ENCODE measurements around the gene TNFAIP8L3.

The TNFAIP8L3 gene

DNA sequence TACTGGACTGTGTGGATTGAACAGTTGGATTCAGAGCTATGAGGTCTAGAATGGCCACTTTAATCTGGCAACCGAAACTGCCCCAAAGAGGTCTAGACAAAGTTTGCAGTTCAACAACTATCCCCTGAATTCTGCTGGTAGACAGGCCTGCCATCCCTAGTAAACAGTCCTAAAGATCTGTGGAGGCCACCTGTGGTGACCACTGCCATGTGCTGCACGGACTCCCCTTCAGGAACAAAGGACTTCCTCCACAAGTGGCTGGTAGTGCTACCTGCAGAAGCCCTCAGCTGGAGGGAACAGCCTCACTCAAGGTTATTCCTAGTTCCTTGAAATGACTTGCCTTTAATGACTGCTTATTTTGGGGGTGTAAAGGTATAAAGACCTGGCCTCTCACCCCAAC, 6.1 kb downstream of the TNFAIP8L3 start:
- H3K9ac ChIP-seq (ENCODE audit: low read length): no peak overlapping the region
- no peak overlapping the region for H3K4me3 ChIP-seq (ENCODE audit: low read length)
- no peaks in the 10 kb centered on the region for H3K27me3 ChIP-seq (replicated peaks; ENCODE audit: control insufficient read depth, insufficient read depth, low read length)
- no peaks in the 10 kb centered on the region for H3K9me3 ChIP-seq (ENCODE audit: control insufficient read depth, low read length)
- DNase-seq (ENCODE audit: low read depth): no peak
- peaks cover 31% of the 10 kb centered on the region for H3K4me1 ChIP-seq (ENCODE audit: control insufficient read depth, insufficient read depth, low read length)
- peaks cover under 1% of the 10 kb centered on the region for H3K36me3 ChIP-seq (ENCODE audit: control insufficient read depth, insufficient read depth, low read length, severe bottlenecking)

DNA sequence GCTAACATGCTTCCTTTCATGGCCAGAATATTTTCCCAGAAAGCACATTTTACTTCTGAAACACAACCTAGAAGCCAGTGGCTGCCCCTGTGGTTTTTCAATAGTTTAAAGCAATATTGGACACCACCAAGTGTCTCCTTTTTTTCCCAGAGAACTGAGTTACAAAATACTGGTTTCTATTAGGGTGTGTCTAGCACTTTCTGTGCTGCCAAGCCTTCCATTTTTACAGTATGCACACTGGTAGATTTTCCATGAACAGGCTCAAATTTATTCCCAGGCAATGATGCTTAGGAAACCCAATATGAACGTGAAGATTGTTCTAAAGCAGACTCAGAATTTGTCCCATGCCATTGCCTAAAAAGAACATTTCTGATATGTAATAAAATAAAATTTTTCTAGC, 7.2 kb downstream of the TNFAIP8L3 start:
- Histone ChIP-seq H3K4me3 (ENCODE audit: low read length) (no peak overlapping the region), H3K36me3 (ENCODE audit: control insufficient read depth, insufficient read depth, low read length, severe bottlenecking) (peaks cover 3% of the 10 kb centered on the region), H3K9ac (ENCODE audit: low read length) (no peak overlapping the region), H3K27me3 (replicated peaks; ENCODE audit: control insufficient read depth, insufficient read depth, low read length) (no peaks in the 10 kb centered on the region), H3K9me3 (ENCODE audit: control insufficient read depth, low read length) (no peaks in the 10 kb centered on the region), H3K4me1 (ENCODE audit: control insufficient read depth, insufficient read depth, low read length) (peaks cover 31% of the 10 kb centered on the region)
- DNase-seq (ENCODE audit: low read depth): no peak

DNA sequence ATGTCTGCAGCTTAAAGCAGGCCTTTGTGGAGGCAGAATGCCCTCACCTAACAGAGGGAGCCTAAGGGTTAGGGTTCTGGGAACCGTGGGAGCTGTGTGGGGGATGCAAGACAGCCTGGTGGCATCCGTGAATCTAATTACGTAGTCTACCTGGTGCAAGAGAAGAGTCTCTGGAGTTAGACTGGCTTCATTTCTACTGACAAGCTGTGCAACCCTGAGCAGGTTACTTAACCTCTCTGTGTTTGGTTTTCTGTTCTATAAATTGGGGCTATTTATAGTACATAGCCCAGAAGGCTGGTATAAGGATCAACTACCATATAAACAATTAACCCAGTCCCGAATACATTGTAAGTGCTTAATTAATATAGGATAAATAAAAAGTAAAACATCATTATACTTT, 8.3 kb downstream of the TNFAIP8L3 start:
- no peak overlapping the region for H3K4me3 ChIP-seq (ENCODE audit: low read length)
- H3K27me3 ChIP-seq (replicated peaks; ENCODE audit: control insufficient read depth, insufficient read depth, low read length): no peaks in the 10 kb centered on the region
- peaks cover 31% of the 10 kb centered on the region for H3K4me1 ChIP-seq (ENCODE audit: control insufficient read depth, insufficient read depth, low read length)
- DNase-seq (ENCODE audit: low read depth): no peak
- H3K9ac ChIP-seq (ENCODE audit: low read length): no peak overlapping the region
- H3K36me3 ChIP-seq (ENCODE audit: control insufficient read depth, insufficient read depth, low read length, severe bottlenecking): peaks cover 3% of the 10 kb centered on the region
- no peaks in the 10 kb centered on the region for H3K9me3 ChIP-seq (ENCODE audit: control insufficient read depth, low read length)

DNA sequence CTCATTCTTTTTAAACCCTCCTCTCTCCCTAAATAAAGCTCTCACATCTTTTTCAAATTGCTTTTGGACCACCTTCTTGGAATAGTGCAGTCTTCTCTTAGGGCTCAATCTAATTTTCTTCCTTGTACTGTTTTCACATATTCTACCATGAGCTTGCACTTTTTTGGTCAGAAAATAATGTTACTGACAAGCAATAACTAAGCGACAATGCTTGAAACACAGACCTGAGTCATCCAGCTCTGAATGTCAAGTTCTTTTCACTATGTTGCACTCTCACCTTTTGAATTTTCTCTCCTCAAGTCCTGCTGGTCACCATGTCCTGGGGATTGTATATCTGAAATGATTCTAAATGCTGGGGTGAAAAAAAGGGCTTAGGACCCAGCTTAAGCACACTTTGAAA, 8.9 kb downstream of the TNFAIP8L3 start:
- H3K36me3 ChIP-seq (ENCODE audit: control insufficient read depth, insufficient read depth, low read length, severe bottlenecking): peaks cover 3% of the 10 kb centered on the region
- H3K9me3 ChIP-seq (ENCODE audit: control insufficient read depth, low read length): no peaks in the 10 kb centered on the region
- DNase-seq (ENCODE audit: low read depth): no peak
- no peaks in the 10 kb centered on the region for H3K27me3 ChIP-seq (replicated peaks; ENCODE audit: control insufficient read depth, insufficient read depth, low read length)
- no peak overlapping the region for H3K9ac ChIP-seq (ENCODE audit: low read length)
- no peak overlapping the region for H3K4me3 ChIP-seq (ENCODE audit: low read length)
- H3K4me1 ChIP-seq (ENCODE audit: control insufficient read depth, insufficient read depth, low read length): peaks cover 31% of the 10 kb centered on the region

DNA sequence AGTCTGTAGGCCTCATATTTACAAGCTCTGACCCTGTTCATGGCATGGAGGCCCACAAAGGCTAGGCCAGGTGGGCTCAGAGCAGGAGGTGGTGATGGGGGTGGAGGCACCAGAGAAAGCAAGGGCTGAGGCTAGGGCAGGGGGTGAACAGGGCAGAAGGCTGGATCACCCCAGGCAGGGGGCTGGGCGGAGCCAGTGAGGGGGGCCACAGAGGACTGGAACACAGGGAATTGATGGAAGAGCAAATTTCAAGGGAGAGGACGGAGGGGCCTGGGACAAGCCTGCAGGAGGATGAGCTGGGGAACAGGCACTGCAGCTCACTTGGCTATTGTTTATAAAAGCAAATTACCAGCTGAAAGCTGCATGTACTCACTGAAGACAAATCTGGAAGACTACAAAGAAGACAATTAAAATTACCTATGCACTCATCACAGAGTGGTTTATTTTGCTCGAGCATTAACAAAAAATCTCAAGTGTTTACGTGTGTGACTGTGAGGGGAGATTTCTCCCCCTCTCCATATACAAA, 11.0 kb downstream of the TNFAIP8L3 start:
- no peaks in the 10 kb centered on the region for H3K9me3 ChIP-seq (ENCODE audit: control insufficient read depth, low read length)
- H3K4me1 ChIP-seq (ENCODE audit: control insufficient read depth, insufficient read depth, low read length): peaks cover 16% of the 10 kb centered on the region
- H3K9ac ChIP-seq (ENCODE audit: low read length): no peak overlapping the region
- no peak for DNase-seq (ENCODE audit: low read depth)
- H3K36me3 ChIP-seq (ENCODE audit: control insufficient read depth, insufficient read depth, low read length, severe bottlenecking): peaks cover 3% of the 10 kb centered on the region
- H3K27me3 ChIP-seq (replicated peaks; ENCODE audit: control insufficient read depth, insufficient read depth, low read length): no peaks in the 10 kb centered on the region
- H3K4me3 ChIP-seq (ENCODE audit: low read length): no peak overlapping the region

DNA sequence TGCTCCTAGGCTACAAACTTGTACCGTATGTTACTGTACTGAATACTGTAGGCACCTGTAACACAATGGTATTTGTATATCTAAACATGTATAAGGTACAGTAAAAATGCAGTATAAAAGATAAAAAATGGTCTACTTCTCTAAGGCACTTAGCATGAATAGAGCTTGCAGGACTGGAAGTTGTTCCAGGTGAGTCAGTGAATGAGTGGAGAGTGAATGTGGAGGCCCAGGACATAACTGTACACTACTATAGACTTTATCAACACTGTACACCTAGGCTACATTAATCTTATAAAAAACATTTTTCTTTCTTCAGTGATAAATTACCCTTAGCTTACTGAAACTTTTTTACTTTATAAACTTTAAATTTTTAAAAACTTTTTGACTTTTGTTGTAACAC, 12.5 kb downstream of the TNFAIP8L3 start:
- DNase-seq (ENCODE audit: low read depth): no peak
- Histone ChIP-seq H3K9me3 (ENCODE audit: control insufficient read depth, low read length) (no peaks in the 10 kb centered on the region), H3K4me1 (ENCODE audit: control insufficient read depth, insufficient read depth, low read length) (peaks cover 12% of the 10 kb centered on the region), H3K4me3 (ENCODE audit: low read length) (no peak overlapping the region), H3K36me3 (ENCODE audit: control insufficient read depth, insufficient read depth, low read length, severe bottlenecking) (peaks cover 3% of the 10 kb centered on the region), H3K27me3 (replicated peaks; ENCODE audit: control insufficient read depth, insufficient read depth, low read length) (no peaks in the 10 kb centered on the region), H3K9ac (ENCODE audit: low read length) (no peak overlapping the region)

DNA sequence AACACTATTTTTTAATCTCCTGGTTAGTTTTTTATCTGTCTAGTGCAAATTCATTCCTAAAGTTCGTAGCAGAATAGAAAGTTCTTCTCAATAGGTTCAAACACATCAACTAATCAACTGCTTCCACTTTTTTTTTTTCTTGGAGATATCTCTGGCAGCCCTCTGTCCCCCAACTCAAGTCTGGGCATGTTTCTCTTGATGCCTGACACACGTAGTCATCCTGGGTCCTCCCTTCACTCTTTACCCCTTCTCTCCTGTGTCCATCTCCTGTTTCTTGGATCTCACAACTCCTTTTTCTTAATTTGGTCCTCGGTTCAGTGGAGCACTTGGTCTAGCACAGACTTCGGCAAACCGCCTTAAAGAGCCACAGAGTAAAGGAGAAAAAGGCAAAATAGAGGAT, 14.4 kb downstream of the TNFAIP8L3 start:
- H3K4me1 ChIP-seq (ENCODE audit: control insufficient read depth, insufficient read depth, low read length): peaks cover 14% of the 10 kb centered on the region
- no peak for DNase-seq (ENCODE audit: low read depth)
- no peak overlapping the region for H3K9ac ChIP-seq (ENCODE audit: low read length)
- no peak overlapping the region for H3K4me3 ChIP-seq (ENCODE audit: low read length)
- H3K9me3 ChIP-seq (ENCODE audit: control insufficient read depth, low read length): no peaks in the 10 kb centered on the region
- peaks cover 3% of the 10 kb centered on the region for H3K36me3 ChIP-seq (ENCODE audit: control insufficient read depth, insufficient read depth, low read length, severe bottlenecking)
- no peaks in the 10 kb centered on the region for H3K27me3 ChIP-seq (replicated peaks; ENCODE audit: control insufficient read depth, insufficient read depth, low read length)

DNA sequence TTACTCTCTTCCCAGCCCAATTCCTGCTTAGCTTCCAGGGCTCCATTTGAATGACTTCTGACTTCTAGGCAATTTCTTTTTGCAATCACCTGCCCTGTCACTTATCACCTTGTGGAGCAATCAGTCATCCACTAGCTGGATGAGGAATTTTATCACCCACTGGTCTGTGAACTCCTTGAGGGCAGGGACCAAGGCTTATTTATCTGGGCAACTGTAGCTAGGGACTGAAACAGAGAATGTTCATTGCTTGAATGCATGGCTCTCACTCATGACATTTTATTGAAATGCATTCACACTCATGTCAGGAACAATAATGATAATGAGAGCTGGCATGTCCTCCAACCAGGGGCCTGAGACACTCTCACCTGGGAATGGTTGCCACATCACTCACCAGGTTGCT, 15.5 kb downstream of the TNFAIP8L3 start:
- DNase-seq (ENCODE audit: low read depth): no peak
- Histone ChIP-seq H3K9ac (ENCODE audit: low read length) (no peak overlapping the region), H3K9me3 (ENCODE audit: control insufficient read depth, low read length) (no peaks in the 10 kb centered on the region), H3K36me3 (ENCODE audit: control insufficient read depth, insufficient read depth, low read length, severe bottlenecking) (peaks cover 3% of the 10 kb centered on the region), H3K27me3 (replicated peaks; ENCODE audit: control insufficient read depth, insufficient read depth, low read length) (no peaks in the 10 kb centered on the region), H3K4me1 (ENCODE audit: control insufficient read depth, insufficient read depth, low read length) (peaks cover 19% of the 10 kb centered on the region), H3K4me3 (ENCODE audit: low read length) (no peak overlapping the region)

DNA sequence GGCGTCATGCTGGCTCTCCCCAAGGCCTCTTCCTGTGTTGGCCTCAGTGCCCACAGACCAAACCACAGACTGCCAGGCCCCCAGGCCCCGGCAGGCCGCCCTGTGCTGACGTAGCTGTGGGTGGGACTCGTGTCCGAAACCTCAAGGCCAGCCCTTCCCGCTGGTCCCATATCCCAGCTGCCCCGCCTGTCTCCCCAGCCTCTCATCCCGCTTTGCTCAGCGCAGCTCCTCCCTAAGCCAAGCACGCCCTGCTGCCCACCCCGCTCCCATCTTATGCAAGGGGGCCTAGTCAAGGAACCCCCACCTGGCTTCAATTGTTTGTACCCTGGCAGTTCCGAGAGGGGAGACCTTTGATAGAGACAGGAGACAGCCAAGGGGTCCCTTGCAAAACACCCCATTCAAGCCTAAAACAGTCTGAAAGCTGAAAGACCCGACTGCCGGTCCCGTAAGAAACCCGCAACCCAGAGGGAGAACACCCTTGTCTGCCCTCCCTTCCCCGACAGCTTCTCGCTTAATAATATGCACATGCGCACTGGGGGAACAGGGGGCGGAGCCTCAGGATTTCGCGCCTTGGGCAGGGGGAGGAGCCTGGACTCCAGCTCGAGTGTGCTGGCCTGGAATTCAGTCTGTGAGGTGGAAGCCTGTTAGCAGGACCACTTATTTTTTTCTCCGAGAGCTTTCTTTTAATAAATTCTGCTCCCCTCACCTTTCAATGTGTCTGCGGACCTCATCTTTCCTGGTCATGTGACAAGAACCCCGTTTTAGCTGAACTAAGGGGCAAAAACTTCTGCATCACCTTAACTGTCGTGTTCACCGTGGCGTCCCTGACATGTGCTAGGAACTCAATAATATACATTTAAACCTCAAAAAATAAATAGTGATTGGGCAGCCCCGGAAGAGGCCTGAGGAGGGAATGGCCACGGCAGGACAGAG, 17.2 kb downstream of the TNFAIP8L3 start:
- Histone ChIP-seq H3K27me3 (replicated peaks; ENCODE audit: control insufficient read depth, insufficient read depth, low read length) (no peaks in the 10 kb centered on the region), H3K4me1 (ENCODE audit: control insufficient read depth, insufficient read depth, low read length) (peaks cover 19% of the 10 kb centered on the region), H3K9ac (ENCODE audit: low read length) (peak overlapping the region; percentile 53), H3K36me3 (ENCODE audit: control insufficient read depth, insufficient read depth, low read length, severe bottlenecking) (no peaks in the 10 kb centered on the region), H3K9me3 (ENCODE audit: control insufficient read depth, low read length) (no peaks in the 10 kb centered on the region), H3K4me3 (ENCODE audit: low read length) (peak overlapping the region; percentile 65)
- no peak for DNase-seq (ENCODE audit: low read depth)

DNA sequence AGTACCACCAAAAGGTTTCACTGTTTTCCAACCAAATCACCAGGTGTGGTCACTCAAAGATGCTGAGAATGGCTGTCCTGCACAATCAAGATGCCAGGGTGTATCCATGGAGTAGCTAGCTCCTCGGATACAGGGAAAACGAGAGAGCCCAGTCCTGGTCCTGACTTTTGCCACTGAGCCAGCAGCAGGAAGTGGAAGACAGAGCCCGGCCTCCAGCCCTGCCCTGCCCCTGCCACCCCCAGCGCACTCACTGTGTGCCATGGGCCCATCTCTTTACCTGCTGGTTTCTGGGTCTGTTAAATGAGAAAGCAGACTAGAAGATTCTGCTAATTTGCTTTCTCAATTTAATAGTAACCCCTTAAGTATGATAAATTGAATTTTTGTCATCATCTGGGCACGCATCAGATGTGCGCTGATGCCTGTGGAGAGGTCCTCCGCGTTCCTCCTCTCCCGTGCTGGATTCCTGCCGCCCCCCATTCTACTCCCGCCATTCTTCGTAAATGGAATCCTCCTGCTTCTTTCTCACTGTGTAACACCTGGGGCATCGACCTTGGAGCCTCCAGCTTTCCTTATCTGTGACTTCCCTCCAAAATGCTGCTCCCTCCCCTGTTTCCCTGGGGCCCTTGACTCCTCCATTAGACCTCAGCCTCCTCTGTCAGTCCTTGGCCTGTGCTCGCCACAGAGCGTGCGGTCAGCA, 18.0 kb downstream of the TNFAIP8L3 start:
- no peak for DNase-seq (ENCODE audit: low read depth)
- H3K4me3 ChIP-seq (ENCODE audit: low read length): no peak overlapping the region
- H3K4me1 ChIP-seq (ENCODE audit: control insufficient read depth, insufficient read depth, low read length): peaks cover 19% of the 10 kb centered on the region

DNA sequence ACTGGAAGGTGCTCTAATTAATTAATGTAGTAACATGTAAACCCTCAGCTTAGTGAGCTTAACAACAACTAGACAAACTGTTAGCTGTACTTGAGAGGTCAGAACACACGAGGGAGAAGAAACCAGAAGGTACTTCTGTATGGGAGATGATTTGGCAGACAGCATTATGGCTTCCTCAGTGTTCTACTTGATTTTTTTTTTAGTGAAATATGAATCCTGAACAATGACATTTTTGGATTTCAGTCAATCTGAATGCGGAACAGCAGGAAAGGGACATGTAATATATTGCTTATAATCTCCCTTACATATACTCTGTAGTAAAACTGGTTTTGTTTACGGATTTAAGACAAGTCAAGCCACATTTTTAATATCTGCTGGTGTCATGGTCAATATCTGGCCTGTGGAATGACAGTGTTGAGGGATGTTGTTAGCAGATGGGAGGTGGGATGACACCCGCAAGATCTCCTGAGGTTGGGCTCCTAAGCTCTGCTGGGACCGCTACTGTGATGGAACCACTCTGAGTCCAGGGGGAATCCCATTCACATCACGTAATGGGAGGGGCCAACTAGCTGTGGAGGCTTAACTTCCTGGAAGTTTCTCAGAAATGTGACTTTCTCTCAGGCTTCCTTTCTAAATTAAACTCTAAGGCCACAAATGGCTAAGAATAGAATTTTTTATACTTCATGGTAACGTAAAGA, 18.7 kb downstream of the TNFAIP8L3 start:
- Histone ChIP-seq H3K27me3 (replicated peaks; ENCODE audit: control insufficient read depth, insufficient read depth, low read length) (no peaks in the 10 kb centered on the region), H3K36me3 (ENCODE audit: control insufficient read depth, insufficient read depth, low read length, severe bottlenecking) (no peaks in the 10 kb centered on the region), H3K9me3 (ENCODE audit: control insufficient read depth, low read length) (no peaks in the 10 kb centered on the region), H3K4me3 (ENCODE audit: low read length) (no peak overlapping the region), H3K9ac (ENCODE audit: low read length) (no peak overlapping the region), H3K4me1 (ENCODE audit: control insufficient read depth, insufficient read depth, low read length) (peaks cover 19% of the 10 kb centered on the region)
- no peak for DNase-seq (ENCODE audit: low read depth)

More for the DNA sequence above, 18.0 kb downstream of the TNFAIP8L3 start:
- no peaks in the 10 kb centered on the region for H3K36me3 ChIP-seq (ENCODE audit: control insufficient read depth, insufficient read depth, low read length, severe bottlenecking)
- no peaks in the 10 kb centered on the region for H3K9me3 ChIP-seq (ENCODE audit: control insufficient read depth, low read length)
- no peak overlapping the region for H3K9ac ChIP-seq (ENCODE audit: low read length)
- no peaks in the 10 kb centered on the region for H3K27me3 ChIP-seq (replicated peaks; ENCODE audit: control insufficient read depth, insufficient read depth, low read length)
